ENCODE measurements around the gene MROH9. TPM values are rescaled to one million over a fixed set of nuclear protein-coding genes. Genes with fewer than 3 reads are reported as not detected.

Gene MROH9
- total and polyA plus RNA-seq, 9 of the 15 experiments (the other 6 are each of a cell fraction or from before 2014, with no cell fraction given) = not detected

DNA sequence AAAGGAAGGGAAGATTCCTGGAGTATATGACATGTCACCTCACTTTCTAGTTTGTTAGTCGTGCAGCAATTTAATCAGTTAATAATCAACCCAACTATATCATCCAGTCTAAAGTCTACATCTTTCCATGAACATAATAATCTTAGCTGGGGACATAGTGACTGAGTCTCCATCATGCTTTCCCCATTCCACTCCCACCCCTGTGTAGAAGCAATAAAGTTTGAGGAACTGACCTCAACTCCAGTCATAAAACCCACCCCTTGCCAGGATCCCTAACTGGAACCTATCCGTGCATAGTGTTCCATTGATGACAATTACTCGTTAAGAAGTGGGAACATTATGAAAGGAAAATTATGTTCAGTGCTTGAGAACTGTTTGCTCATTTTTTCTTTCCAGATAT, 48.9 kb upstream of the MROH9 start (continued):
- TF ChIP-seq, protein P1, sequence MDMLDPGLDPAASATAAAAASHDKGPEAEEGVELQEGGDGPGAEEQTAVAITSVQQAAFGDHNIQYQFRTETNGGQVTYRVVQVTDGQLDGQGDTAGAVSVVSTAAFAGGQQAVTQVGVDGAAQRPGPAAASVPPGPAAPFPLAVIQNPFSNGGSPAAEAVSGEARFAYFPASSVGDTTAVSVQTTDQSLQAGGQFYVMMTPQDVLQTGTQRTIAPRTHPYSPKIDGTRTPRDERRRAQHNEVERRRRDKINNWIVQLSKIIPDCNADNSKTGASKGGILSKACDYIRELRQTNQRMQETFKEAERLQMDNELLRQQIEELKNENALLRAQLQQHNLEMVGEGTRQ (CRISPR knock-in tag; IDR thresholded peaks at IDR 0.05) = no peak
- TF ChIP-seq SMARCA5 (IDR thresholded peaks at IDR 0.05) = no peak

DNA sequence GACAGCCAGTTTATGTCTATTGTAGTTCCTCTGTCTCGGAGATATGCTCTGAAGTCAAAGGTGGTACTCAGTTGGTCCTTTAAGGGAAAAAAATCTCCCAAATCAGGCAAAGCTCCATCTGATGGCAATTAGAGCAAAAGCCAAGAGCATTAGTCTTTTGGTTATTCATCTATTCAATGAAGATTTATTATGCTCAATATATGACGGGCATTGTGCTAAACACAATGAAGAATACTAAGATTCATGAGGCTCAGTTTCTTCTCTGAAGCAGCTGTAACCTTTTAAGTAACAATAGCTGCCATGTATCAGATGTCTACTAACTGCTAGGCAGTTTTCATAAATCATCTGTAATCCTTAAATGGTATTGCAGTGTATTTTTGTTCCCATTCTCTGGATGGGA, 47.6 kb upstream of the MROH9 start:
- ChIA-PET POLR2A (no interaction called here), CTCF (ENCODE audit: low intra/inter-chr PET ratio) (no interaction called here)
- Histone ChIP-seq H3K9me1 (ENCODE audit: control insufficient read depth, insufficient read depth, low read length) (no peaks in the 10 kb centered on the region), H3K79me2 (ENCODE audit: control insufficient read depth, insufficient read depth, low read length) (no peaks in the 10 kb centered on the region), H3K36me3 (ENCODE audit: control insufficient read depth, insufficient read depth, low read length) (no peaks in the 10 kb centered on the region), H2AFZ (ENCODE audit: low read depth, low read length) (no peak overlapping the region), H3K9ac (ENCODE audit: insufficient read depth in 1 of 2, low read depth in 2 of 2, low read length in 2 of 2) (no peak overlapping the region), H3K4me1 (replicated peaks in 1 of 2; ENCODE audit: control insufficient read depth in 2 of 2, insufficient read depth in 2 of 2, low read length in 2 of 2) (no peaks in the 10 kb centered on the region), H3K27ac (ENCODE audit: extremely low read depth, low read depth, low read length) (no peak overlapping the region), H3K4me3 (no peak overlapping the region), H3K4me2 (ENCODE audit: insufficient read depth, low read length) (no peak overlapping the region), H3K9me3 (replicated peaks; ENCODE audit: control insufficient read depth, insufficient read depth, low read depth, low read length) (no peaks in the 10 kb centered on the region; the same call in 1 of the 2 replicates), H4K20me1 (replicated peaks; ENCODE audit: control insufficient read depth, insufficient read depth, low read length) (no peaks in the 10 kb centered on the region), H3K27me3 (ENCODE audit: control insufficient read depth in 2 of 2, insufficient read depth in 2 of 2, low read length in 2 of 2) (no peaks in the 10 kb centered on the region)
- DNase-seq (ENCODE audit: extremely low read depth in 1 of 4, low spot score in 3 of 4) (no peak), ATAC-seq (no peak), FAIRE-seq (no peak)
- 0% methylated on average over 2 of the region's 2 CpGs for WGBS (ENCODE audit: insufficient coverage, low coverage, missing lambda C conversion rate)
- in situ Hi-C loops (cut with MboI) (no loop called here), intact Hi-C loops (cut with micrococcal nuclease) (no loop called here)
- no TSS peak for BruUV-seq (replicated peaks)
- no peak for TF ChIP-seq HMG20A (CRISPR knock-in tag; conservative IDR thresholded peaks at IDR 0.05)

DNA sequence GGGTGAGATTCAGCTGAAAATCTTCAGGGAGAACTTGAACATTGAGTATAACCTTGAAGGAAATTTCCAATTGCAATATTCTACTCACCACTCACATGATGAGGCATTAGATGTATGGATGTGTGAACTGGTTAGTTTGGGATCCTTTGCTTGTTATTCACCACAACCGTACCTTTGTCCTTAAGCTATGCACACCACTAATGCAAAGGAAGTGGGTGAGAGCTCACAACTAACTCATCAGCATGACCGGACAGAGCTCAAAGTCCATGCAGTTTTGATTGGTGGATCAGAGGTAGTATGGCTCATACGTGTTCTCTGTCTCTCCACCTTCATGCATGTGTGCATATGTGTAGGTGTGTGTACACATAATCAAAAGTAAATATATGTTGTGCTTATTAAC, 43.5 kb upstream of the MROH9 start:
- H4K20me1 ChIP-seq (replicated peaks; ENCODE audit: control insufficient read depth, insufficient read depth, low read length) = no peaks in the 10 kb centered on the region
- H2AFZ ChIP-seq (ENCODE audit: low read depth, low read length) = no peak overlapping the region
- no peaks in the 10 kb centered on the region for H3K79me2 ChIP-seq (ENCODE audit: control insufficient read depth, insufficient read depth, low read length)
- 0% methylated on average over 3 of the region's 3 CpGs for WGBS (ENCODE audit: insufficient coverage, low coverage, missing lambda C conversion rate)
- ChIA-PET POLR2A (no interaction called here), CTCF (ENCODE audit: low intra/inter-chr PET ratio) (no interaction called here)
- DNase-seq (ENCODE audit: extremely low read depth in 1 of 4, low spot score in 3 of 4) (no peak), ATAC-seq (no peak), FAIRE-seq (no peak)
- H3K4me1 ChIP-seq (replicated peaks in 1 of 2; ENCODE audit: control insufficient read depth in 2 of 2, insufficient read depth in 2 of 2, low read length in 2 of 2) = no peaks in the 10 kb centered on the region
- in situ Hi-C loops (cut with MboI) = no loop called here
- H3K9me3 ChIP-seq (replicated peaks; ENCODE audit: control insufficient read depth, insufficient read depth, low read depth, low read length) = no peaks in the 10 kb centered on the region; the same call in 1 of the 2 replicates
- no peak overlapping the region for H3K4me3 ChIP-seq
- no peaks in the 10 kb centered on the region for H3K27me3 ChIP-seq (ENCODE audit: control insufficient read depth in 2 of 2, insufficient read depth in 2 of 2, low read length in 2 of 2)
- H3K9me1 ChIP-seq (ENCODE audit: control insufficient read depth, insufficient read depth, low read length) = no peaks in the 10 kb centered on the region
- no peak overlapping the region for H3K27ac ChIP-seq (ENCODE audit: extremely low read depth, low read depth, low read length)
- TF ChIP-seq ZNF444 (CRISPR knock-in tag; IDR thresholded peaks at IDR 0.05) (no peak), ZNF436 (CRISPR knock-in tag; IDR thresholded peaks at IDR 0.05) (no peak), SMARCA5 (IDR thresholded peaks at IDR 0.05) (no peak), MAFF (IDR thresholded peaks at IDR 0.05; ENCODE audit: low read length) (no peak)
- TF ChIP-seq, protein P2, sequence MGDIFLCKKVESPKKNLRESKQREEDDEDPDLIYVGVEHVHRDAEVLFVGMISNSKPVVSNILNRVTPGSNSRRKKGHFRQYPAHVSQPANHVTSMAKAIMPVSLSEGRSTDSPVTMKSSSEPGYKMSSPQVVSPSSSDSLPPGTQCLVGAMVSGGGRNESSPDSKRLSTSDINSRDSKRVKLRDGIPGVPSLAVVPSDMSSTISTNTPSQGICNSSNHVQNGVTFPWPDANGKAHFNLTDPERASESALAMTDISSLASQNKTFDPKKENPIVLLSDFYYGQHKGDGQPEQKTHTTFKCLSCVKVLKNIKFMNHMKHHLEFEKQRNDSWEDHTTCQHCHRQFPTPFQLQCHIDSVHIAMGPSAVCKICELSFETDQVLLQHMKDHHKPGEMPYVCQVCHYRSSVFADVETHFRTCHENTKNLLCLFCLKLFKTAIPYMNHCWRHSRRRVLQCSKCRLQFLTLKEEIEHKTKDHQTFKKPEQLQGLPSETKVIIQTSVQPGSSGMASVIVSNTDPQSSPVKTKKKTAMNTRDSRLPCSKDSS (IDR thresholded peaks at IDR 0.05; ENCODE audit: low read depth, partially characterized antibody) = no peak
- intact Hi-C loops (cut with micrococcal nuclease) = no loop called here
- BruUV-seq (replicated peaks) = no TSS peak
- H3K9ac ChIP-seq (ENCODE audit: insufficient read depth in 1 of 2, low read depth in 2 of 2, low read length in 2 of 2) = no peak overlapping the region
- H3K36me3 ChIP-seq (ENCODE audit: control insufficient read depth, insufficient read depth, low read length) = no peaks in the 10 kb centered on the region
- H3K4me2 ChIP-seq (ENCODE audit: insufficient read depth, low read length) = no peak overlapping the region

Data from K562 (cell line).